ENCODE data around the gene SCGN. TPM values are rescaled to one million over a fixed set of nuclear protein-coding genes. Genes with fewer than 3 reads are reported as not detected.

Gene SCGN
- total RNA-seq, 1 donor from 2014 or later = not detected

DNA sequence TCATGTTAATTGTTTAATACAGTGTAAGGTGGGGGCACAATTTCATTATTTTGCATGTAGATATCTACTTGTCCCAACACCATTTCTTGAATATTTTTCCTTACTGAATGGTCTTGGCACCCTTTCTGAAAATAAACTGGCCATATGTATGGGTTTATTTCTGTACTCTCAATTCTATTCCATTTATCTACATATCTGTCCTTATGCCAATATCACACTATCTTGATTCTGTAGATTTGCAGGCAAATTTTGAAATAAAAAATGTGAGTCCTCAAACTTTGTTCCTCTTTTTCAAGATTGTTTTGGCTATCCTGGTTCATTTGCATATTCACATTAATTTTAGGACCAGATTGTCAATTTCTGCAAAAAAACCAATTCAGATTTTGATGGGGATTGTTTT lies 34.8 kb downstream of the SCGN start:
- H3K36me3 Mint-ChIP-seq (ENCODE audit: low read depth) = no peaks in the 10 kb centered on the region
- TF ChIP-seq, protein P1, sequence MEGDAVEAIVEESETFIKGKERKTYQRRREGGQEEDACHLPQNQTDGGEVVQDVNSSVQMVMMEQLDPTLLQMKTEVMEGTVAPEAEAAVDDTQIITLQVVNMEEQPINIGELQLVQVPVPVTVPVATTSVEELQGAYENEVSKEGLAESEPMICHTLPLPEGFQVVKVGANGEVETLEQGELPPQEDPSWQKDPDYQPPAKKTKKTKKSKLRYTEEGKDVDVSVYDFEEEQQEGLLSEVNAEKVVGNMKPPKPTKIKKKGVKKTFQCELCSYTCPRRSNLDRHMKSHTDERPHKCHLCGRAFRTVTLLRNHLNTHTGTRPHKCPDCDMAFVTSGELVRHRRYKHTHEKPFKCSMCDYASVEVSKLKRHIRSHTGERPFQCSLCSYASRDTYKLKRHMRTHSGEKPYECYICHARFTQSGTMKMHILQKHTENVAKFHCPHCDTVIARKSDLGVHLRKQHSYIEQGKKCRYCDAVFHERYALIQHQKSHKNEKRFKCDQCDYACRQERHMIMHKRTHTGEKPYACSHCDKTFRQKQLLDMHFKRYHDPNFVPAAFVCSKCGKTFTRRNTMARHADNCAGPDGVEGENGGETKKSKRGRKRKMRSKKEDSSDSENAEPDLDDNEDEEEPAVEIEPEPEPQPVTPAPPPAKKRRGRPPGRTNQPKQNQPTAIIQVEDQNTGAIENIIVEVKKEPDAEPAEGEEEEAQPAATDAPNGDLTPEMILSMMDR (IDR thresholded peaks at IDR 0.05) = no peak

DNA sequence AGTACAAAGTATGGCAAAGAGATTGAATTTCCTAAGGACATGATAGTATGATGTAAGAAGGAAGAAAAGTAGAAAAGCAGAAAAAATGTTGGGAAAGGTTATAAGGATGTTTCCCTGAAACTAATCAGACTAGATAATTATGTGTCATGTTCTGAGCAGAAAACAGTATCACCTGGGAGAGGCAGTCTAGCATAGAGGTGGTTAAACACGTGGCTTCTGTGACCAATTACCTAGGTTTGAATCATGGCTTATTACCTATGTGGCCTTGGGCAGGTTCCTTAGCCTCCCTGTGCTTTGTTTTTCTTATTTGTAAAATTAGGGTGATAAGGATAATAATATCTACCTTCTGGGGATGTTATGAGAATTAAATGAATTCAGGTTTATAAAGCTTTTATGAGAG lies 38.0 kb downstream of the SCGN start:
- Mint-ChIP-seq H3K27me3 (ENCODE audit: low read depth) (peaks cover 24% of the 10 kb centered on the region), H3K4me1 (ENCODE audit: low read depth) (no peaks in the 10 kb centered on the region), H3K9me3 (ENCODE audit: low read depth) (peaks cover 9% of the 10 kb centered on the region), H3K27ac (ENCODE audit: unreplicated experiment) (no peak overlapping the region), H3K36me3 (ENCODE audit: low read depth) (no peaks in the 10 kb centered on the region), H3K4me3 (ENCODE audit: unreplicated experiment) (no peak overlapping the region)
- DNase-seq (ENCODE audit: low spot score) = no peak
- TF ChIP-seq, protein P1 (IDR thresholded peaks at IDR 0.05) = no peak

More for the DNA sequence above, 34.8 kb downstream of the SCGN start:
- Mint-ChIP-seq H3K4me3 (ENCODE audit: unreplicated experiment) (no peak overlapping the region), H3K9me3 (ENCODE audit: low read depth) (peaks cover 9% of the 10 kb centered on the region), H3K27me3 (ENCODE audit: low read depth) (peaks cover 18% of the 10 kb centered on the region), H3K27ac (ENCODE audit: unreplicated experiment) (no peak overlapping the region), H3K4me1 (ENCODE audit: low read depth) (no peaks in the 10 kb centered on the region)
- DNase-seq (ENCODE audit: low spot score) = no peak

DNA sequence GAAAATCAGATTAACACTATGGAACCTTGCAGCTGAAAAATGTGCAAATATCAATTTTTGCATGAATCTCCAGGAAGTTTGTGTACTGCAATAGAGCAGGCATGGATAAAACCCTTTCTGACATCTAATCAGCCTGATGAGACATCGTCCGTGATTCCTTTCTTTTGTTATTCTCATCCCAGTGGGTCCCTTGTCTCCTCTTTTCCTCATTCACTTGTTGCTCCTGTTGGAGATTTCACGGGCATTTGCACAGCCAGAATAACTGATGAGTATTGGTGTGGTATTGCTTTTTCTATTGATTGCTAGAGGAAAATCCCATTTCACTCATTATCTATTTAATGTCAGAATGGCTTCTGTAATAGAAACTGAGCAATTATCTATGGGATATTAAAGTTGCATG lies 39.9 kb downstream of the SCGN start:
- Mint-ChIP-seq H3K9me3 (ENCODE audit: low read depth) (no peaks in the 10 kb centered on the region), H3K27ac (ENCODE audit: unreplicated experiment) (no peak overlapping the region), H3K36me3 (ENCODE audit: low read depth) (no peaks in the 10 kb centered on the region), H3K4me1 (ENCODE audit: low read depth) (no peaks in the 10 kb centered on the region), H3K4me3 (ENCODE audit: unreplicated experiment) (no peak overlapping the region), H3K27me3 (ENCODE audit: low read depth) (peaks cover 19% of the 10 kb centered on the region)
- no peak for DNase-seq (ENCODE audit: low spot score)
- TF ChIP-seq, protein P1 (IDR thresholded peaks at IDR 0.05) = no peak

DNA sequence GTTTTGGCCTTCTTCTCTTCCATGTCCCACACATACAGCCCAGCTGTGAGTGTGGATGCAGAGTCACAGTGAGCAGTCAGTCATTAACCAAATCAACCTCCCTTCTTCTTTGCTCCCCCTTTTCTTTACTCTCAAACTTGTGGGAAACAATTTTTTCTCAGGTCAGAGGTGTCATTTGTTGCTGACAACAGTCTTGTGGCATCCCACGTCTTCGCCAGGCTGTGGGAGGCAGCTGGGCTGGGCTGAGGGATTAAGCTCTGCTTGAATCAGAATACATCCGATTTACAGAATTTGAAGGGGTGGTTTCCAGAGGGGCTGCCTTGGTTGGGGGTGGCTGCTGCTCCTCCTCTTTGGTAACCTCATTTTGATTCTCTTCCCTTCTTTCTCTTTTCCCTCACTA lies 40.5 kb downstream of the SCGN start:
- Mint-ChIP-seq H3K4me1 (ENCODE audit: low read depth) (no peaks in the 10 kb centered on the region), H3K9me3 (ENCODE audit: low read depth) (no peaks in the 10 kb centered on the region), H3K27ac (ENCODE audit: unreplicated experiment) (no peak overlapping the region), H3K27me3 (ENCODE audit: low read depth) (peaks cover 19% of the 10 kb centered on the region), H3K4me3 (ENCODE audit: unreplicated experiment) (no peak overlapping the region), H3K36me3 (ENCODE audit: low read depth) (no peaks in the 10 kb centered on the region)
- TF ChIP-seq, protein P1 (IDR thresholded peaks at IDR 0.05) = no peak
- no peak for DNase-seq (ENCODE audit: low spot score)

DNA sequence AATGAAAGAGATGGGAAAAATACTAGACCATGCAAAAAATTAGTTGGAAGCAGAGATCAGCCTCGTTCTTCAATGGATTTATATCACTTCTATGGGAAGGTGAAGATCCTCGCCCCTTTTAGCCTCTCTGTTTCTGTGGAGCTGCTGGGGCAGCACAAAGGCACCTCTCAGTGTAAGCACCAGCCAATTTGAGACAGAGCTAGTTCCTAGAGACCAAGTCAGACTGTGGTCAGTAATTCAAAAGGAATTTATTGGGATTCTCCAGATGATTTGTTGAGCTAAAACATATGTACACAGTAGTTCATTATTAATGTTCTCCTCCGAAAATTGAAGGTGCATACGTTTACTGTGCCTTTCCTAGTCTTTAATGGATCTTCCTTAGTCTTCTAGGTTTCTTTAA lies 42.4 kb downstream of the SCGN start:
- DNase-seq (ENCODE audit: low spot score) = no peak

More for the DNA sequence above, 42.4 kb downstream of the SCGN start:
- no peaks in the 10 kb centered on the region for H3K9me3 Mint-ChIP-seq (ENCODE audit: low read depth)
- no peak overlapping the region for H3K27ac Mint-ChIP-seq (ENCODE audit: unreplicated experiment)
- no peaks in the 10 kb centered on the region for H3K36me3 Mint-ChIP-seq (ENCODE audit: low read depth)
- no peaks in the 10 kb centered on the region for H3K4me1 Mint-ChIP-seq (ENCODE audit: low read depth)
- peaks cover 15% of the 10 kb centered on the region for H3K27me3 Mint-ChIP-seq (ENCODE audit: low read depth)
- TF ChIP-seq, protein P1 (IDR thresholded peaks at IDR 0.05) = no peak
- H3K4me3 Mint-ChIP-seq (ENCODE audit: unreplicated experiment) = no peak overlapping the region
